Measurements from ENCODE around the gene THSD1. TPM values are rescaled to one million over a fixed set of nuclear protein-coding genes. Genes with fewer than 3 reads are reported as not detected.

THSD1 gene
- total RNA-seq, 1 experiment from 2014 or later = 0.85 TPM

- no peak overlapping the region for H3K27ac Mint-ChIP-seq (ENCODE audit: unreplicated experiment)
- intact Hi-C loops (cut with micrococcal nuclease; ENCODE audit: unreplicated experiment) = loop anchor here (2.0 kb wide), 1 partner anchor 51 kb away; the partner anchor contains the start of gene VPS36
- no peak for DNase-seq
- CTCF ChIA-PET = interaction anchor here (0.6 kb wide), 1 partner anchor 11 kb away, joined by 3 read pairs; no protein-coding TSS in a partner anchor
- H3K4me3 Mint-ChIP-seq (ENCODE audit: low read depth, unreplicated experiment) = no peak overlapping the region
- H3K27me3 Mint-ChIP-seq (ENCODE audit: unreplicated experiment) = peaks cover 17% of the 10 kb centered on the region
- no peaks in the 10 kb centered on the region for H3K36me3 Mint-ChIP-seq (ENCODE audit: insufficient read depth, unreplicated experiment)
- no peak for TF ChIP-seq CTCF (IDR thresholded peaks at IDR 0.05; ENCODE audit: unreplicated experiment)
- no TSS peak for BruUV-seq (replicated peaks)
- no peaks in the 10 kb centered on the region for H3K4me1 Mint-ChIP-seq (ENCODE audit: low read depth, unreplicated experiment)
- no peaks in the 10 kb centered on the region for H3K9me3 Mint-ChIP-seq (ENCODE audit: low read depth, unreplicated experiment)
Observed at GRCh38 chr13:52399708-52400107, 6.3 kb downstream of the THSD1 start.

- no peaks in the 10 kb centered on the region for H3K4me1 Mint-ChIP-seq (ENCODE audit: low read depth, unreplicated experiment)
- no TSS peak for BruUV-seq (replicated peaks)
- CTCF ChIA-PET = interaction anchor here (0.6 kb wide), 1 partner anchor 11 kb away, joined by 3 read pairs; no protein-coding TSS in a partner anchor
- intact Hi-C loops (cut with micrococcal nuclease; ENCODE audit: unreplicated experiment) = loop anchor here (2.0 kb wide), 1 partner anchor 52 kb away; the partner anchor contains the start of gene VPS36
- TF ChIP-seq CTCF (IDR thresholded peaks at IDR 0.05; ENCODE audit: unreplicated experiment) = no peak
- DNase-seq = no peak
- no peak overlapping the region for H3K27ac Mint-ChIP-seq (ENCODE audit: unreplicated experiment)
- peaks cover 20% of the 10 kb centered on the region for H3K27me3 Mint-ChIP-seq (ENCODE audit: unreplicated experiment)
- no peak overlapping the region for H3K4me3 Mint-ChIP-seq (ENCODE audit: low read depth, unreplicated experiment)
- no peaks in the 10 kb centered on the region for H3K36me3 Mint-ChIP-seq (ENCODE audit: insufficient read depth, unreplicated experiment)
- no peaks in the 10 kb centered on the region for H3K9me3 Mint-ChIP-seq (ENCODE audit: low read depth, unreplicated experiment)
Observed at GRCh38 chr13:52399046-52399445, 6.9 kb downstream of the THSD1 start.

GRCh38 chr13:52395704-52396103 is 10.3 kb downstream of the THSD1 start:
- no TSS peak for BruUV-seq (replicated peaks)
- Mint-ChIP-seq H3K9me3 (ENCODE audit: low read depth, unreplicated experiment) (no peaks in the 10 kb centered on the region), H3K4me1 (ENCODE audit: low read depth, unreplicated experiment) (no peaks in the 10 kb centered on the region), H3K36me3 (ENCODE audit: insufficient read depth, unreplicated experiment) (no peaks in the 10 kb centered on the region), H3K27ac (ENCODE audit: unreplicated experiment) (no peak overlapping the region), H3K27me3 (ENCODE audit: unreplicated experiment) (peaks cover 20% of the 10 kb centered on the region), H3K4me3 (ENCODE audit: low read depth, unreplicated experiment) (no peak overlapping the region)
- intact Hi-C loops (cut with micrococcal nuclease; ENCODE audit: unreplicated experiment) = no loop called here
- TF ChIP-seq CTCF (IDR thresholded peaks at IDR 0.05; ENCODE audit: unreplicated experiment) = no peak
- CTCF ChIA-PET = no interaction called here
- no peak for DNase-seq

GRCh38 chr13:52394586-52394985 is 11.4 kb downstream of the THSD1 start:
- H3K27ac Mint-ChIP-seq (ENCODE audit: unreplicated experiment) = no peak overlapping the region
- H3K4me1 Mint-ChIP-seq (ENCODE audit: low read depth, unreplicated experiment) = no peaks in the 10 kb centered on the region
- intact Hi-C loops (cut with micrococcal nuclease; ENCODE audit: unreplicated experiment) = no loop called here
- no peaks in the 10 kb centered on the region for H3K9me3 Mint-ChIP-seq (ENCODE audit: low read depth, unreplicated experiment)
- CTCF ChIA-PET = no interaction called here
- peaks cover 20% of the 10 kb centered on the region for H3K27me3 Mint-ChIP-seq (ENCODE audit: unreplicated experiment)
- DNase-seq = no peak
- no peak for TF ChIP-seq CTCF (IDR thresholded peaks at IDR 0.05; ENCODE audit: unreplicated experiment)
- no peaks in the 10 kb centered on the region for H3K36me3 Mint-ChIP-seq (ENCODE audit: insufficient read depth, unreplicated experiment)
- BruUV-seq (replicated peaks) = no TSS peak
- no peak overlapping the region for H3K4me3 Mint-ChIP-seq (ENCODE audit: low read depth, unreplicated experiment)
